Measurements from ENCODE around the gene TMEM178B.

Gene TMEM178B

DNA sequence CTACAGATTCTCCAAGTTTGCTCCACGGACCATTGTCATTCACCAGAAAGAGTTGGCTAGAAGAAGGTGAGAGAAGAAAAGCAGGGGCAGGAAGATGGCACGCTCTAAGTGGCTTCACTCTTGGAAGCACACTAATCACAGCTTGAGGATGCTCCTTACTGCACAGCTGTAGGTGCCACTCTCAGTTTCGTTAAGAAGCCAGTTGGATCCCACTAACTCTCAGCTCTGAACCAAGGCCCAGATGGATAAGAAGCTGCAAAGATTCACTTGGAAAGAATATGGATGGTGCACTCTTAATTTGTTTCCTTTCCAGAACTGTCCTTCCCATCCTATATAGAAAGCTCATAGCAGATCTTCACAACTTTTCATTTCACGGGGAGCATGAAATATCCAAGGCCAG is 382.8 kb downstream of the TMEM178B start:
- no peaks in the 10 kb centered on the region for H3K36me3 ChIP-seq
- H3K27me3 ChIP-seq: peaks cover 3% of the 10 kb centered on the region
- TF ChIP-seq, protein P1, sequence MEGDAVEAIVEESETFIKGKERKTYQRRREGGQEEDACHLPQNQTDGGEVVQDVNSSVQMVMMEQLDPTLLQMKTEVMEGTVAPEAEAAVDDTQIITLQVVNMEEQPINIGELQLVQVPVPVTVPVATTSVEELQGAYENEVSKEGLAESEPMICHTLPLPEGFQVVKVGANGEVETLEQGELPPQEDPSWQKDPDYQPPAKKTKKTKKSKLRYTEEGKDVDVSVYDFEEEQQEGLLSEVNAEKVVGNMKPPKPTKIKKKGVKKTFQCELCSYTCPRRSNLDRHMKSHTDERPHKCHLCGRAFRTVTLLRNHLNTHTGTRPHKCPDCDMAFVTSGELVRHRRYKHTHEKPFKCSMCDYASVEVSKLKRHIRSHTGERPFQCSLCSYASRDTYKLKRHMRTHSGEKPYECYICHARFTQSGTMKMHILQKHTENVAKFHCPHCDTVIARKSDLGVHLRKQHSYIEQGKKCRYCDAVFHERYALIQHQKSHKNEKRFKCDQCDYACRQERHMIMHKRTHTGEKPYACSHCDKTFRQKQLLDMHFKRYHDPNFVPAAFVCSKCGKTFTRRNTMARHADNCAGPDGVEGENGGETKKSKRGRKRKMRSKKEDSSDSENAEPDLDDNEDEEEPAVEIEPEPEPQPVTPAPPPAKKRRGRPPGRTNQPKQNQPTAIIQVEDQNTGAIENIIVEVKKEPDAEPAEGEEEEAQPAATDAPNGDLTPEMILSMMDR (IDR thresholded peaks at IDR 0.05): no peak
- no peaks in the 10 kb centered on the region for H3K9me3 ChIP-seq
- H3K4me3 ChIP-seq (ENCODE audit: low read depth in 1 of 2, low read length in 1 of 2): no peak overlapping the region
- H3K4me1 ChIP-seq (ENCODE audit: control insufficient read depth in 1 of 2, insufficient read depth in 1 of 2, low read depth in 1 of 2, low read length in 1 of 2): no peaks in the 10 kb centered on the region
- no peak overlapping the region for H3K27ac ChIP-seq

DNA sequence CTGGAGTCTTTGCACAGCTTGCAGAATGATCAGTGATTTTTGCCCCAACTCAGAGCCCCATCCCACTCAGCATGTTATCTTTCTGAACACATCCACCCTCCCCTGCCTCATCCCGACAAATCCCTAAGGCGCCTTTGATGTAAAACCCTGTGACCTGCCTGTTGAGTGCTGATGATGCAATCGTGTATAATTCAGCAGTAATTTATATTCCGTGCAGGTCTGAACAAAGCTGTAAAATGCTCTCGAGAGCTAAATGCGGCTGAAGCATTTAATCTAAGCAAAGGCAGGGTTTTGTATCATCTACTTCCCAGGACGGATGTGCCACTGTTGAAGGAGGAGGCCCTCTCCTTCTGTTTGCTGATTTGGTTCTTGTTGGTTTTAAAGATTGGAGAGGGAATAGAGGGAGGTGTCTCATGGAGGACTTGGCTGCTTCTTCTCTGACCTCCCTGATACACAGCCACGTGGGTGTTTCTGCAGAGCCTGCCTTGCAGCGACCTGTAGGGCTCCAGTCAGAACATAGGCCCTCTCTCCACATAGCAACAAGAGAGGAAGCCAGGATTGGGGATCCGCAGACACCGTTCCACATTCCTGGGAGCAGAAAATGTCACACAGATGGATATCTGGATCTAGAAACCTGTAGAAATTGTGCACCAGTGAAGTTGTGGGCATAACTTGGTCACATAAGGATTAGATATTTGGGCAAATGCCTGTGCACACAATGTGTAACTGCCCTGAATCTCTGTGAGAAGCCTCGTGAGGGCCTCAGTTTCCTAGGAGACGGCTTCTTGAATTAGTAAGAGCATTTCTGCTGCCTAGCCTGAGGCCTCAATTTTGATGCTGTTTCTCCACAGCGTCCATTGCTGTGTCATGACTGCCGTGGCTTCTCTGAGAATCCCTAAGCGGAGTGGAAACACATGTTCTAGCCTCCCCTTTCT is 387.2 kb downstream of the TMEM178B start:
- Histone ChIP-seq H3K27me3 (peaks cover 3% of the 10 kb centered on the region), H3K36me3 (no peaks in the 10 kb centered on the region), H3K9me3 (no peaks in the 10 kb centered on the region), H3K27ac (no peak overlapping the region), H3K4me3 (ENCODE audit: low read depth in 1 of 2, low read length in 1 of 2) (no peak overlapping the region), H3K4me1 (ENCODE audit: control insufficient read depth in 1 of 2, insufficient read depth in 1 of 2, low read depth in 1 of 2, low read length in 1 of 2) (no peaks in the 10 kb centered on the region)
- TF ChIP-seq, protein P1 (IDR thresholded peaks at IDR 0.05): no peak

DNA sequence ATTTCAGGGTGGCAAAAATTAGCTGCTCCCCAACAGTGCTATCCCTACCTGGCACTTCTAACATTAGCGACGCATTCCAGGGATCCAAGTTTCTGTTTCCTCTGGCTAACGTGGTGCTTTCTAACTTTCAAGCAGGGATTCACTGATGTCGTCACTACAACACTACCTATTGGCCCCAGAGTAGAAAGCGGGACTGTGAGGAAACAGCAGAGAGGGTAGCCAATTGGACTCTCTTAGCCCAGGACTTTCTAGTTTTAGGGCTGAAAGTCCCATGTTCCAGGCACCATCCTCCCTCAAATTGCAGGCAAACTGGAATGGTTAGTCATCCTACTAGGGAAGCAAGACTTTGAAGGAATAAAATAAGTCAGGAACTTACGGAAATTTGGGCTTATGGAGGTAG is 388.1 kb downstream of the TMEM178B start:
- H3K9me3 ChIP-seq: no peaks in the 10 kb centered on the region
- TF ChIP-seq, protein P1 (IDR thresholded peaks at IDR 0.05): no peak
- peaks cover 3% of the 10 kb centered on the region for H3K27me3 ChIP-seq
- H3K4me1 ChIP-seq (ENCODE audit: control insufficient read depth in 1 of 2, insufficient read depth in 1 of 2, low read depth in 1 of 2, low read length in 1 of 2): no peaks in the 10 kb centered on the region
- no peak overlapping the region for H3K4me3 ChIP-seq (ENCODE audit: low read depth in 1 of 2, low read length in 1 of 2)
- no peak overlapping the region for H3K27ac ChIP-seq
- H3K36me3 ChIP-seq: no peaks in the 10 kb centered on the region

DNA sequence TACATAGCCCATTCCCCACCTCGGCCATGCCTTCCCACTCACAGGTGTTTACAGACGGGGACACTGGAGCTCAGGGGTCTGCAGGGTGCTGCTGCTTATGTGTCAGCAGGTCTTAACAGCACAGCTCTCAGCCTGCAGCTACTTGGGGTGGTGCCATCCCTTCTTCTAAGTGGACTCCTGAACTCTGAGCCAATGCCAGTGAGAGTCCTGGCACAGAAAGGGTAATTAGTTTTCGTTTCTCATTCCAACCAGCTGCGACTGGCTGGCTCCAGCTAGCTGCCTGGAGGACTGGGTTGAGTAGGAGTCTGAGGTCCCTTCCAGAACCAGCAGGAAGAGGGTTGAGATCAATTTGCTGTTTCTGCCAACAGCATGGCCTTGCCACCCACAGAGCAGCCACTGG is 389.1 kb downstream of the TMEM178B start:
- H3K9me3 ChIP-seq: no peaks in the 10 kb centered on the region
- no peak overlapping the region for H3K27ac ChIP-seq
- H3K36me3 ChIP-seq: no peaks in the 10 kb centered on the region
- H3K4me3 ChIP-seq (ENCODE audit: low read depth in 1 of 2, low read length in 1 of 2): no peak overlapping the region
- no peaks in the 10 kb centered on the region for H3K4me1 ChIP-seq (ENCODE audit: control insufficient read depth in 1 of 2, insufficient read depth in 1 of 2, low read depth in 1 of 2, low read length in 1 of 2)
- TF ChIP-seq, protein P1 (IDR thresholded peaks at IDR 0.05): no peak
- H3K27me3 ChIP-seq: peaks cover 3% of the 10 kb centered on the region

DNA sequence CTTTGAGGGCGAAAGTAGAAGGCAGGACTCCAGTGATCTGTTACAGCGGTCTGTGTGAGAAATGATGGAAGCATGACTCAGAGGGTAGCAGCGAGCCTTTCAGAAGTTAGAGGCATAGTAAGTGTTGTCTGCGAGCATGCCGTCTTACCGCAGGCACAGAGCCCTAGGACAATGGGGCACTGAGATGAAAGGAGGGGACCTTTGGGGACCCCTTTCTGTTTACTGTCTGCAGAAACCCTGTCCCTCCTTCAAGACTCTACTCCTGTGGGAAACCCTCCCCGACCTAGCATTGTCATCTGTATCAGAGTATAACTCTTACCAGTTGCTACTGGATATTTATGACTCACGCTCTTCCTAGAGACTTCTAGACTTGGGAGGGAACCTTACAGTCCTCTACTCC is 390.1 kb downstream of the TMEM178B start:
- H3K9me3 ChIP-seq: no peaks in the 10 kb centered on the region
- H3K4me1 ChIP-seq (ENCODE audit: control insufficient read depth in 1 of 2, insufficient read depth in 1 of 2, low read depth in 1 of 2, low read length in 1 of 2): no peaks in the 10 kb centered on the region
- peaks cover 3% of the 10 kb centered on the region for H3K27me3 ChIP-seq
- TF ChIP-seq, protein P1 (IDR thresholded peaks at IDR 0.05): no peak
- H3K27ac ChIP-seq: no peak overlapping the region
- H3K4me3 ChIP-seq (ENCODE audit: low read depth in 1 of 2, low read length in 1 of 2): no peak overlapping the region
- H3K36me3 ChIP-seq: no peaks in the 10 kb centered on the region

Data from neutrophil (primary cell).